Fibroblast of lung (primary cell): ENCODE data around the gene PSMD4. TPM values are rescaled to one million over a fixed set of nuclear protein-coding genes. Genes with fewer than 3 reads are reported as not detected.
A peak's percentile ranks its signal among the peaks of the same experiment; 100 is the strongest.

Experiments
- DNase-seq, 2 donors: peaks; one replicate each; pipeline versions ENCODE4 v3.0.0 to v3.0.0-alpha.2; 2010; ENCODE audit warnings: low read depth in 2 of 2
- H2AFZ ChIP-seq: 2 replicates; pipeline ENCODE4 v1.5.1; 2012; ENCODE audit warnings: low read length, control low read depth, inconsistent platforms
- H3K27ac ChIP-seq: 2 replicates; pipeline ENCODE4 v1.5.1; 2011; ENCODE audit warnings: low read length, control low read depth; ENCODE audit not compliant: insufficient read depth
- H3K27me3 ChIP-seq: 2 replicates; pipeline ENCODE4 v1.5.1; 2011; ENCODE audit warnings: mild to moderate bottlenecking, low read length; ENCODE audit not compliant: control insufficient read depth, insufficient read depth
- H3K36me3 ChIP-seq: 2 replicates; pipeline ENCODE4 v1.5.1; 2011; ENCODE audit warnings: low read length; ENCODE audit not compliant: control insufficient read depth, insufficient read depth
- H3K4me1 ChIP-seq: 2 replicates; pipeline ENCODE4 v1.5.1; 2011; ENCODE audit warnings: low read length; ENCODE audit not compliant: control insufficient read depth, insufficient read depth; ENCODE audit errors: extremely low read depth
- H3K4me2 ChIP-seq: 2 replicates; pipeline ENCODE4 v1.5.1; 2011; ENCODE audit warnings: low read length, control low read depth; ENCODE audit not compliant: insufficient read depth; ENCODE audit errors: extremely low read depth
- H3K4me3 ChIP-seq, 4 experiments: fragments of 200-600 bp in 1 of 4; sonication (generic) in 1 of 4; replicated peaks in 1 of 4; 2 replicates each; pipeline ENCODE4 v1.5.1; 2011 to 2016; ENCODE audit warnings: low read length in 4 of 4, low read depth in 3 of 4, mild to moderate bottlenecking in 3 of 4, control low read depth in 2 of 4, inconsistent platforms in 1 of 4, mixed read lengths in 1 of 4; ENCODE audit not compliant: insufficient read depth in 1 of 4; ENCODE audit errors: control extremely low read depth in 1 of 4
- H3K79me2 ChIP-seq: 2 replicates; pipeline ENCODE4 v1.5.1; 2012; ENCODE audit warnings: mild to moderate bottlenecking, low read length, inconsistent platforms; ENCODE audit not compliant: control insufficient read depth, insufficient read depth
- H3K9ac ChIP-seq: 2 replicates; pipeline ENCODE4 v1.5.1; 2011; ENCODE audit warnings: mild to moderate bottlenecking, low read length, control low read depth; ENCODE audit not compliant: insufficient read depth
- H3K9me3 ChIP-seq: 2 replicates; pipeline ENCODE4 v1.5.1; 2012; ENCODE audit warnings: low read depth, low read length; ENCODE audit not compliant: control insufficient read depth, insufficient read depth
- H4K20me1 ChIP-seq: 2 replicates; pipeline ENCODE4 v1.5.1; 2011; ENCODE audit warnings: low read length; ENCODE audit not compliant: control insufficient read depth, insufficient read depth; ENCODE audit errors: extremely low read depth
- EZH2 ChIP-seq: IDR thresholded peaks from 2 replicates; pipeline ENCODE4 v1.5.1; 2012; ENCODE audit warnings: low read length, control low read depth, mild to moderate bottlenecking; ENCODE audit errors: missing control alignments
- polyA plus RNA-seq, 2 donors: library from polyadenylated mRNA; depleted of rRNA in 1 of 2; stranded (reverse) in 1 of 2; unstranded in 1 of 2; fragments of >200 nt; gene quantifications; 2 replicates each; pipeline ENCODE4 v1.2.1, GENCODE V29; 2011 to 2012; ENCODE audit warnings: missing spikeins in 1 of 2
- total RNA-seq: library from RNA; depleted of rRNA; stranded (reverse); fragments of >200 nt; gene quantifications from 2 replicates; pipeline ENCODE4 v1.2.1, GENCODE V29; 2014
- TF ChIP-seq, protein P1 (sequence below), 2 donors: IDR thresholded peaks in 1 of 2; conservative IDR thresholded peaks in 1 of 2; 1 replicate in 1 of 2; 2 replicates in 1 of 2; pipeline ENCODE4 v1.5.1; 2011 to 2012; ENCODE audit warnings: low read length in 2 of 2, control low read depth in 1 of 2, inconsistent platforms in 1 of 2, low read depth in 1 of 2, mild to moderate bottlenecking in 1 of 2

Gene PSMD4
- total and polyA plus RNA-seq, 2 donors (not counting 1 experiment from before 2014, with no cell fraction given): 210 to 240 TPM

DNA sequence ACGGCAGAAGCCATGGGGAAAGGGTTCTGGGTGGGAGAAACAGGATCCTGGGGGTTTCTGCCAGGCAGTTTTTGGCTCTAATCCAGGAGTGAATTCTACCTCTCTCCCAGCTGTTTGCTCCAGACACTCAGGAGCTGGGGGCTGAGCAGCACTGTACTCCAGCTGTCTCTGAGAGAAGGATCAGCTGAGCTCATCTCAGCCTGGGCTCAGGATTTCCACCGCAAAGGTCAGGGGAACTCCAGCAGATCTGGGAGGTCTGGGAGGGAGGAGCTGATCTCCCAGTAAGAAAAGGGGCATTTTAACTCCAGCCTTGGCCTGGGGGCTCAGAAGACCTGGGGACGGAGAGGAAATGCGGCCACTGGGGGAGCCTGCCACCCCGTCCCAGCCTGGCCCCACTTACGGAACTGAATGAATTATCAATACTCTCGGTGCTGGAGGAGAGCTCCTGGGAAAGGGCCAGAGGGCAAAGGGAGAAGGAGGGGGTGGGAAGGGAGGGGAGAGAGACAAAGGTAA, 55.3 kb downstream of the PSMD4 start:
- H3K9me3 ChIP-seq: no peaks in the 10 kb centered on the region
- peaks cover 23% of the 10 kb centered on the region for H3K36me3 ChIP-seq
- H3K9ac ChIP-seq: no peak overlapping the region
- H3K4me3 ChIP-seq: no peak overlapping the region
- H3K4me2 ChIP-seq: peak overlapping the region; percentile 32
- no peak overlapping the region for H2AFZ ChIP-seq
- peaks cover 49% of the 10 kb centered on the region for H3K4me1 ChIP-seq
- peak overlapping the region; percentile 83 for H3K27ac ChIP-seq
- H4K20me1 ChIP-seq: no peaks in the 10 kb centered on the region
- TF ChIP-seq EZH2: no peak
- TF ChIP-seq, protein P1, sequence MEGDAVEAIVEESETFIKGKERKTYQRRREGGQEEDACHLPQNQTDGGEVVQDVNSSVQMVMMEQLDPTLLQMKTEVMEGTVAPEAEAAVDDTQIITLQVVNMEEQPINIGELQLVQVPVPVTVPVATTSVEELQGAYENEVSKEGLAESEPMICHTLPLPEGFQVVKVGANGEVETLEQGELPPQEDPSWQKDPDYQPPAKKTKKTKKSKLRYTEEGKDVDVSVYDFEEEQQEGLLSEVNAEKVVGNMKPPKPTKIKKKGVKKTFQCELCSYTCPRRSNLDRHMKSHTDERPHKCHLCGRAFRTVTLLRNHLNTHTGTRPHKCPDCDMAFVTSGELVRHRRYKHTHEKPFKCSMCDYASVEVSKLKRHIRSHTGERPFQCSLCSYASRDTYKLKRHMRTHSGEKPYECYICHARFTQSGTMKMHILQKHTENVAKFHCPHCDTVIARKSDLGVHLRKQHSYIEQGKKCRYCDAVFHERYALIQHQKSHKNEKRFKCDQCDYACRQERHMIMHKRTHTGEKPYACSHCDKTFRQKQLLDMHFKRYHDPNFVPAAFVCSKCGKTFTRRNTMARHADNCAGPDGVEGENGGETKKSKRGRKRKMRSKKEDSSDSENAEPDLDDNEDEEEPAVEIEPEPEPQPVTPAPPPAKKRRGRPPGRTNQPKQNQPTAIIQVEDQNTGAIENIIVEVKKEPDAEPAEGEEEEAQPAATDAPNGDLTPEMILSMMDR (conservative IDR thresholded peaks at IDR 0.05 in 1 of 2, IDR thresholded peaks at IDR 0.05 in 1 of 2; ENCODE audit: low read depth in 1 of 2, low read length in 2 of 2): no peak
- DNase-seq: peak; percentile 56 to 82
- H3K79me2 ChIP-seq: peaks cover 21% of the 10 kb centered on the region
- H3K27me3 ChIP-seq: no peaks in the 10 kb centered on the region

DNA sequence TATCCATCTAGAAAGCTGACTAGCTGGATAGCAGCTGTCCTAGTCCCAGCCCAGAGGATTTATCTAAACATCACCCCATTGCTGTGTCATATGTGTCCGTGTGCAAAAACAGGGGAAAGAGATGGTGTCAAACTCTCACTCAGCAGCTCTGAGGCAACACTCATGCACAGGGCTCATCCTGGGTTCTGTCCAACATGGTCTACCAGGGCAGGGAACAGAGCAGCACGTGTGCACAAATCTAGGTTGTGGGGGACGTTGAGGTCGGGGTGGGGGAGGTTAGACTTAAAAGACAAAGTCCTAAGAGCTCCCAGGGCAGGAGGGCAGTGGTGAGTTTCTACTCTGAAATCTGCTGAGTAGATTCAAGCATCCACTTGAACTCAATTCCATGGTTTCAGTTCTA, 56.5 kb downstream of the PSMD4 start:
- Histone ChIP-seq H3K27ac (peak overlapping the region; percentile 83), H3K9ac (peak overlapping the region; percentile 4), H3K79me2 (peaks cover 21% of the 10 kb centered on the region), H3K4me1 (peaks cover 49% of the 10 kb centered on the region), H3K9me3 (no peaks in the 10 kb centered on the region), H3K27me3 (no peaks in the 10 kb centered on the region), H3K36me3 (peaks cover 19% of the 10 kb centered on the region), H2AFZ (no peak overlapping the region), H3K4me3 (peak overlapping the region in 1 of 4 experiments; percentile 12), H3K4me2 (peak overlapping the region; percentile 70), H4K20me1 (no peaks in the 10 kb centered on the region)
- TF ChIP-seq EZH2: no peak
- TF ChIP-seq, protein P1 (conservative IDR thresholded peaks at IDR 0.05 in 1 of 2, IDR thresholded peaks at IDR 0.05 in 1 of 2; ENCODE audit: low read depth in 1 of 2, low read length in 2 of 2): no peak
- DNase-seq: peak in 1 of 2 donors; percentile 49

DNA sequence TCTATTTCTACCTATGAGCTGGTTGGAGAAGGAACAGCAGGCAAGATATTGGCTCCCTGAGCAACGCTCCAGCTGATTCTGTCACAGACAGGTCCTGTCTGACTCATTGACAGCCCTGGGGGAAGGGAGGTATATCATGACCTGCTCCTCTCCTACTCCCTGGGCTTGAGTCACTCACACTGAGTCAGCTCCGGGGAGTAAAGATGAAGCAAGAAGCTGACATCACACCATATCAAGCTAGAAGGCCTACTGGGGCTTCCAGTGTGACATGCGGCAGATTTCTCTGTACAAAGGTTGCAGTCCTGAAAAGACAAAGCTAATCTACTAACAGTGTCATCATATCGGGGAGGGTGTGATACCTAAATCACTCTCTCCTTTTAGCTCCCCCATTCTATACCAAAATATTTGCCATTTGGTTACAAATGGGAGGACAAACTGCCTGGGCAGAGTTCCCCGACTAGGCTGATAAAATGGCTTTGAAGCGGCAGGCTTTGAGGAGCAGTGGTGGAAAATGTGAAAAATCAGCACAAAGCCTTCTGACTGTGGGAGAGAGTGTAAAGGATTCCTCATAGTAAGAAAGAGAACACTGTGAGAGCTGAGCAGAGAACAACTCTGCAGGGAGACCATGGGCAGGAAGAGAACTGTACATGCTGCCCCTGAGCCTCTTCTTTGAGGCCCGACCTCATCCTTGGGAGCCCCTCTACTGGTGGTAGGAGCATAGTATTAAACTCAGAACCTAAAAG, 57.2 kb downstream of the PSMD4 start:
- Histone ChIP-seq H3K27ac (peak overlapping the region; percentile 95), H3K4me1 (peaks cover 49% of the 10 kb centered on the region), H3K79me2 (peaks cover 25% of the 10 kb centered on the region), H3K36me3 (peaks cover 20% of the 10 kb centered on the region), H3K4me2 (peak overlapping the region; percentile 70), H3K9ac (peak overlapping the region; percentile 48), H3K4me3 (peak overlapping the region in 3 of 4 experiments; percentile 8 to 14 (median 12)), H3K27me3 (no peaks in the 10 kb centered on the region), H3K9me3 (no peaks in the 10 kb centered on the region), H4K20me1 (no peaks in the 10 kb centered on the region), H2AFZ (no peak overlapping the region)
- peak; percentile 100 for DNase-seq
- no peak for TF ChIP-seq EZH2
- TF ChIP-seq, protein P1 (conservative IDR thresholded peaks at IDR 0.05 in 1 of 2, IDR thresholded peaks at IDR 0.05 in 1 of 2; ENCODE audit: low read depth in 1 of 2, low read length in 2 of 2): no peak
